Brain microvascular endothelial cell (primary cell): ENCODE data around the gene PDP2.
"Not testable (repeated sequence)": the region's sequence is repeated elsewhere in the genome, so short reads cannot be mapped to it uniquely, and the experiment has no call there.

ENCODE experiments used
- DNase-seq: peaks from one replicate; pipeline ENCODE4 v3.0.0-alpha.2; 2020
- H3K27ac ChIP-seq: fragments of 250-450 bp; sonication (Bioruptor Pico); 2 replicates; pipeline ENCODE4 v1.5.1; 2020; ENCODE audit warnings: mild to moderate bottlenecking, moderate library complexity
- H3K27me3 ChIP-seq: fragments of 250-450 bp; sonication (Bioruptor Pico); replicated peaks from 2 replicates; pipeline ENCODE4 v1.5.1; 2020; ENCODE audit warnings: mild to moderate bottlenecking
- H3K36me3 ChIP-seq: fragments of 250-450 bp; sonication (Bioruptor Pico); replicated peaks from 2 replicates; pipeline ENCODE4 v1.5.1; 2020; ENCODE audit warnings: mild to moderate bottlenecking
- H3K4me3 ChIP-seq: 2 replicates; pipeline ENCODE4 v1.5.1; 2011; ENCODE audit warnings: low read depth, mild to moderate bottlenecking, control low read depth, low read length, moderate library complexity
- CTCF ChIP-seq: IDR thresholded peaks from 2 replicates; pipeline ENCODE4 v1.5.1; 2011; ENCODE audit warnings: low read depth, mild to moderate bottlenecking, moderate library complexity, low read length, control low read depth, inconsistent platforms; ENCODE audit errors: missing control alignments
- in situ Hi-C: cut with HindIII; loops from 2 replicates; pipeline ENCODE4 v1.10.0; 2017; ENCODE audit warnings: low sequenced_read_pairs, low pct_ligation_motif_present

Gene PDP2

GRCh38 chr16:66895689-66895979, 15.3 kb downstream of the PDP2 start:
- no peak for TF ChIP-seq CTCF
- in situ Hi-C loops, result no loop called here
- H3K27ac ChIP-seq, result no peak overlapping the region
- DNase-seq, result no peak
- H3K4me3 ChIP-seq, result no peak overlapping the region
- H3K36me3 ChIP-seq, result no peaks in the 10 kb centered on the region
- H3K27me3 ChIP-seq, result no peaks in the 10 kb centered on the region

GRCh38 chr16:66895999-66896398, 15.7 kb downstream of the PDP2 start:
- in situ Hi-C loops, result no loop called here
- H3K27ac ChIP-seq, result no peak overlapping the region
- no peak overlapping the region for H3K4me3 ChIP-seq
- TF ChIP-seq CTCF, result no peak
- H3K36me3 ChIP-seq, result no peaks in the 10 kb centered on the region
- DNase-seq, result no peak
- H3K27me3 ChIP-seq, result no peaks in the 10 kb centered on the region

- DNase-seq, H3K27ac ChIP-seq, H3K27me3 ChIP-seq, in situ Hi-C loops, H3K4me3 ChIP-seq, H3K36me3 ChIP-seq: not testable (repeated sequence)
Measured at GRCh38 chr16:66896682-66897081, 16.4 kb downstream of the PDP2 start.

GRCh38 chr16:66898207-66898606, 17.9 kb downstream of the PDP2 start:
- peak; percentile 30 for DNase-seq
- Histone ChIP-seq H3K4me3 (no peak overlapping the region), H3K27ac (no peak overlapping the region), H3K27me3 (no peaks in the 10 kb centered on the region), H3K36me3 (no peaks in the 10 kb centered on the region)
- no peak for TF ChIP-seq CTCF
- in situ Hi-C loops, result no loop called here

GRCh38 chr16:66898933-66899309, 18.6 kb downstream of the PDP2 start:
- in situ Hi-C loops, result no loop called here
- no peak for DNase-seq
- H3K27ac ChIP-seq, result no peak overlapping the region
- no peaks in the 10 kb centered on the region for H3K27me3 ChIP-seq
- no peak overlapping the region for H3K4me3 ChIP-seq
- H3K36me3 ChIP-seq, result no peaks in the 10 kb centered on the region
- no peak for TF ChIP-seq CTCF

GRCh38 chr16:66899310-66899944, 19.1 kb downstream of the PDP2 start:
- Histone ChIP-seq H3K36me3 (no peaks in the 10 kb centered on the region), H3K27ac (no peak overlapping the region), H3K27me3 (no peaks in the 10 kb centered on the region), H3K4me3 (no peak overlapping the region)
- no peak for TF ChIP-seq CTCF
- in situ Hi-C loops, result no loop called here
- DNase-seq, result no peak
